Thyroid gland (tissue), 4 donors: ENCODE results near the gene FNDC3B.
"Not testable (repeated sequence)": the region's sequence is repeated elsewhere in the genome, so short reads cannot be mapped to it uniquely, and the experiment has no call there.

ENCODE experiments used
- CTCF ChIP-seq, 6 experiments: fragments of 200-600 bp in 3 of 6; fragments of 450-650 bp in 3 of 6; sonication (generic) in 3 of 6; IDR thresholded peaks; one replicate each; pipeline ENCODE4 v1.5.1; 2016 to 2019; ENCODE audit warnings: antibody characterized with exemption in 6 of 6, mild to moderate bottlenecking in 2 of 6, inconsistent platforms in 1 of 6, moderate library complexity in 1 of 6
- POLR2A ChIP-seq, 2 donors: fragments of 450-650 bp; IDR thresholded peaks; one replicate each; pipeline ENCODE4 v1.6.1; 2017; ENCODE audit warnings: antibody characterized with exemption in 2 of 2, mild to moderate bottlenecking in 2 of 2, moderate library complexity in 1 of 2

DNA sequence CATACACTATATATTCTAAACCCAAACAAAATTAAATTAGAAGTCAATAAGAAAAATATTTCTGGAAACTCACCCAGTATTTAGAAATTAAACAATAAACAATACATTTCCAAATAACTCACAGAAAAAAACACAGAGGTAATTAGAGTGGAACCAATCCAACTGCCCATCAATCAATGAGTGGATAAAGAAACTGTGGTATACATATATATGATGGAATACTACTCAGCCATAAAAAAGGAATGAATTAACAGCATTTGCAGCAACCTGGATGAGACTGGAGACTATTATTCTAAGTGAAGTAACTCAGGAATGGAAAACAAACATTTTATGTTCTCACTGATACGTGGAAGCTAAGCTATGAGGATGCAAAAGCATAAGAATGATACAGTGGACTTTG is 37.8 kb upstream of the FNDC3B start:
- not testable (repeated sequence) for TF ChIP-seq CTCF, POLR2A (IDR thresholded peaks at IDR 0.05)
